HepG2 (cell line): Measurements from ENCODE around the gene MDP1. TPM values are rescaled to one million over a fixed set of nuclear protein-coding genes. Genes with fewer than 3 reads are reported as not detected.

Experiments
- BATF2 ChIP-seq: sonication (generic); formaldehyde crosslinking; IDR thresholded peaks from 2 replicates; pipeline ENCODE4 v1.8.0; 2022; ENCODE audit warnings: mild to moderate bottlenecking, missing genetic modification reagents, moderate library complexity
- CAMTA2 ChIP-seq: sonication (generic); formaldehyde crosslinking; IDR thresholded peaks from 2 replicates; pipeline ENCODE4 v1.4.0; 2020; ENCODE audit warnings: mild to moderate bottlenecking, missing genetic modification reagents, borderline replicate concordance
- HDAC2 ChIP-seq: sonication (generic); formaldehyde crosslinking; IDR thresholded peaks from 2 replicates; pipeline ENCODE4 v1.4.0; 2020; ENCODE audit warnings: missing genetic modification reagents
- HMG20B ChIP-seq: conservative IDR thresholded peaks from 2 replicates; pipeline ENCODE4 v1.6.1; 2016; ENCODE audit warnings: missing genetic modification reagents, missing compliant biosample characterization
- RBM39 ChIP-seq: fragments of 200-400 bp; formaldehyde crosslinking; IDR thresholded peaks from one replicate; pipeline ENCODE4 v1.6.1; 2018; ENCODE audit warnings: antibody characterized with exemption, mild to moderate bottlenecking, low read depth, low read length; ENCODE audit not compliant: poor library complexity, severe bottlenecking
- TEAD2 ChIP-seq: sonication (generic); formaldehyde crosslinking; IDR thresholded peaks from 2 replicates; pipeline ENCODE4 v1.9.0; 2021; ENCODE audit warnings: missing genetic modification reagents
- ZFX ChIP-seq: sonication (generic); formaldehyde crosslinking; IDR thresholded peaks from 2 replicates; pipeline ENCODE4 v1.4.0; 2020; ENCODE audit warnings: mild to moderate bottlenecking, low read depth, missing genetic modification reagents, moderate library complexity
- ZNF138 ChIP-seq: sonication (generic); formaldehyde crosslinking; IDR thresholded peaks from 2 replicates; pipeline ENCODE4 v1.5.0; 2020; ENCODE audit warnings: mild to moderate bottlenecking, low read depth, missing genetic modification reagents
- ZNF142 ChIP-seq: sonication (generic); formaldehyde crosslinking; IDR thresholded peaks from 2 replicates; pipeline ENCODE4 v1.4.0; 2020; ENCODE audit warnings: missing genetic modification reagents
- ZNF282 ChIP-seq: fragments of 450-650 bp; IDR thresholded peaks from 2 replicates; pipeline ENCODE4 v1.6.1; 2018; ENCODE audit not compliant: partially characterized antibody
- ZSCAN30 ChIP-seq: sonication (generic); formaldehyde crosslinking; IDR thresholded peaks from 2 replicates; pipeline ENCODE4 v1.5.0; 2020; ENCODE audit warnings: mild to moderate bottlenecking, missing genetic modification reagents
- polyA plus RNA-seq, 8 experiments: library from polyadenylated mRNA; depleted of rRNA in 3 of 8; stranded (reverse) in 7 of 8; unstranded in 1 of 8; fragments of >200 nt; fragmentation: Illumina TruSeq in 4 of 8; extraction: Trizol in 4 of 8; gene quantifications; 2 replicates each; pipeline versions ENCODE4 v1.2.1 to v1.2.3, GENCODE V29; 2011 to 2016; ENCODE audit warnings: low read depth in 4 of 8, missing spikeins in 1 of 8, mixed read lengths in 1 of 8; ENCODE audit not compliant: insufficient read depth in 1 of 8
- total RNA-seq, 5 experiments: library from RNA; depleted of rRNA; stranded (reverse); fragments of >200 nt; fragmentation: Illumina TruSeq; extraction: Trizol; gene quantifications; 2 replicates each; pipeline ENCODE4 v1.2.3, GENCODE V29; 2016; ENCODE audit warnings: low read depth in 1 of 5
- TF ChIP-seq, protein P1 (sequence below): sonication (generic); formaldehyde crosslinking; IDR thresholded peaks from 2 replicates; pipeline ENCODE4 v1.4.0; 2020; ENCODE audit warnings: low read depth, missing genetic modification reagents
- TF ChIP-seq, protein P2 (sequence below): fragments of 450-650 bp; IDR thresholded peaks from 2 replicates; pipeline ENCODE4 v1.6.1; 2016

The MDP1 gene
- total and polyA plus RNA-seq, 2 of the 13 experiments (the other 11 are each of a cell fraction or from before 2014, with no cell fraction given): 44.1 to 48.7 TPM

- TF ChIP-seq CAMTA2 (CRISPR knock-in tag): no peak; the same call in 1 of the 2 replicates
- TF ChIP-seq, protein P1, sequence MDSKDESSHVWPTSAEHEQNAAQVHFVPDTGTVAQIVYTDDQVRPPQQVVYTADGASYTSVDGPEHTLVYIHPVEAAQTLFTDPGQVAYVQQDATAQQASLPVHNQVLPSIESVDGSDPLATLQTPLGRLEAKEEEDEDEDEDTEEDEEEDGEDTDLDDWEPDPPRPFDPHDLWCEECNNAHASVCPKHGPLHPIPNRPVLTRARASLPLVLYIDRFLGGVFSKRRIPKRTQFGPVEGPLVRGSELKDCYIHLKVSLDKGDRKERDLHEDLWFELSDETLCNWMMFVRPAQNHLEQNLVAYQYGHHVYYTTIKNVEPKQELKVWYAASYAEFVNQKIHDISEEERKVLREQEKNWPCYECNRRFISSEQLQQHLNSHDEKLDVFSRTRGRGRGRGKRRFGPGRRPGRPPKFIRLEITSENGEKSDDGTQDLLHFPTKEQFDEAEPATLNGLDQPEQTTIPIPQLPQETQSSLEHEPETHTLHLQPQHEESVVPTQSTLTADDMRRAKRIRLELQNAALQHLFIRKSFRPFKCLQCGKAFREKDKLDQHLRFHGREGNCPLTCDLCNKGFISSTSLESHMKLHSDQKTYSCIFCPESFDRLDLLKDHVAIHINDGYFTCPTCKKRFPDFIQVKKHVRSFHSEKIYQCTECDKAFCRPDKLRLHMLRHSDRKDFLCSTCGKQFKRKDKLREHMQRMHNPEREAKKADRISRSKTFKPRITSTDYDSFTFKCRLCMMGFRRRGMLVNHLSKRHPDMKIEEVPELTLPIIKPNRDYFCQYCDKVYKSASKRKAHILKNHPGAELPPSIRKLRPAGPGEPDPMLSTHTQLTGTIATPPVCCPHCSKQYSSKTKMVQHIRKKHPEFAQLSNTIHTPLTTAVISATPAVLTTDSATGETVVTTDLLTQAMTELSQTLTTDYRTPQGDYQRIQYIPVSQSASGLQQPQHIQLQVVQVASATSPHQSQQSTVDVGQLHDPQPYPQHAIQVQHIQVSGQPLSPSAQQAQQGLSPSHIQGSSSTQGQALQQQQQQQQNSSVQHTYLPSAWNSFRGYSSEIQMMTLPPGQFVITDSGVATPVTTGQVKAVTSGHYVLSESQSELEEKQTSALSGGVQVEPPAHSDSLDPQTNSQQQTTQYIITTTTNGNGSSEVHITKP (CRISPR knock-in tag): peak; percentile 96
- peak; percentile 80 for TF ChIP-seq ZNF138 (CRISPR knock-in tag)
- no peak; the same call in 1 of the 2 replicates for TF ChIP-seq HMG20B (CRISPR knock-in tag)
- peak; percentile 99 for TF ChIP-seq RBM39
- TF ChIP-seq ZFX: peak; percentile 91
- peak; percentile 97 for TF ChIP-seq HDAC2
- TF ChIP-seq, protein P2, sequence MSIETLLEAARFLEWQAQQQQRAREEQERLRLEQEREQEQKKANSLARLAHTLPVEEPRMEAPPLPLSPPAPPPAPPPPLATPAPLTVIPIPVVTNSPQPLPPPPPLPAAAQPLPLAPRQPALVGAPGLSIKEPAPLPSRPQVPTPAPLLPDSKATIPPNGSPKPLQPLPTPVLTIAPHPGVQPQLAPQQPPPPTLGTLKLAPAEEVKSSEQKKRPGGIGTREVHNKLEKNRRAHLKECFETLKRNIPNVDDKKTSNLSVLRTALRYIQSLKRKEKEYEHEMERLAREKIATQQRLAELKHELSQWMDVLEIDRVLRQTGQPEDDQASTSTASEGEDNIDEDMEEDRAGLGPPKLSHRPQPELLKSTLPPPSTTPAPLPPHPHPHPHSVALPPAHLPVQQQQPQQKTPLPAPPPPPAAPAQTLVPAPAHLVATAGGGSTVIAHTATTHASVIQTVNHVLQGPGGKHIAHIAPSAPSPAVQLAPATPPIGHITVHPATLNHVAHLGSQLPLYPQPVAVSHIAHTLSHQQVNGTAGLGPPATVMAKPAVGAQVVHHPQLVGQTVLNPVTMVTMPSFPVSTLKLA: peak; percentile 91
- TF ChIP-seq BATF2 (CRISPR knock-in tag): no peak
- peak; percentile 84; the same call in 1 of the 2 replicates for TF ChIP-seq TEAD2 (CRISPR knock-in tag)
- no peak; the same call in 1 of the 2 replicates for TF ChIP-seq ZSCAN30 (CRISPR knock-in tag)
- no peak for TF ChIP-seq ZNF282
- peak; percentile 97 for TF ChIP-seq ZNF142 (CRISPR knock-in tag)
These were observed 2.7 kb downstream of the MDP1 start, which contains the start of gene CHMP4A (continued) for GRCh38 chr14:24212924-24213865.
